ENCODE data around the gene GAS2. TPM values are rescaled to one million over a fixed set of nuclear protein-coding genes. Genes with fewer than 3 reads are reported as not detected.

The GAS2 gene
- total RNA-seq, 2 experiments from 2014 or later = 1.3 to 2.0 TPM

- Mint-ChIP-seq H3K27me3 (no peaks in the 10 kb centered on the region), H3K4me1 (no peaks in the 10 kb centered on the region), H3K9me3 (ENCODE audit: low read depth) (no peaks in the 10 kb centered on the region), H3K36me3 (no peaks in the 10 kb centered on the region), H3K4me3 (no peak overlapping the region), H3K27ac (no peak overlapping the region)
- DNase-seq = no peak
- ATAC-seq = no peak
- CTCF ChIA-PET = interaction anchor here (1.1 kb wide), 1 partner anchor 139 kb away, joined by 3 read pairs; the partner anchor contains the start of gene FANCF
These were observed 98.3 kb downstream of the GAS2 start for GRCh38 chr11:22764735-22765134.

GRCh38 chr11:22768281-22768680, 101.9 kb downstream of the GAS2 start:
- Mint-ChIP-seq H3K4me1 (no peaks in the 10 kb centered on the region), H3K4me3 (no peak overlapping the region)

GRCh38 chr11:22769081-22769480, 102.7 kb downstream of the GAS2 start:
- H3K27me3 Mint-ChIP-seq = no peaks in the 10 kb centered on the region
- no peak overlapping the region for H3K4me3 Mint-ChIP-seq
- no peaks in the 10 kb centered on the region for H3K9me3 Mint-ChIP-seq (ENCODE audit: low read depth)
- ATAC-seq (no peak), DNase-seq (no peak)
- CTCF ChIA-PET = no interaction called here
- no peaks in the 10 kb centered on the region for H3K4me1 Mint-ChIP-seq
- no peaks in the 10 kb centered on the region for H3K36me3 Mint-ChIP-seq
- no peak overlapping the region for H3K27ac Mint-ChIP-seq

More at GRCh38 chr11:22768281-22768680, 101.9 kb downstream of the GAS2 start:
- no peak overlapping the region for H3K27ac Mint-ChIP-seq
- ATAC-seq = no peak
- DNase-seq = no peak
- no peaks in the 10 kb centered on the region for H3K27me3 Mint-ChIP-seq
- no peaks in the 10 kb centered on the region for H3K9me3 Mint-ChIP-seq (ENCODE audit: low read depth)
- H3K36me3 Mint-ChIP-seq = no peaks in the 10 kb centered on the region
- CTCF ChIA-PET = interaction anchor here (1.3 kb wide), 1 partner anchor 19 kb away, joined by 4 read pairs; no protein-coding TSS in a partner anchor

- no peaks in the 10 kb centered on the region for H3K9me3 Mint-ChIP-seq (ENCODE audit: low read depth)
- ATAC-seq (no peak), DNase-seq (no peak)
- no peak overlapping the region for H3K4me3 Mint-ChIP-seq
- H3K4me1 Mint-ChIP-seq = no peaks in the 10 kb centered on the region
- H3K27me3 Mint-ChIP-seq = peaks cover 18% of the 10 kb centered on the region
- no peaks in the 10 kb centered on the region for H3K36me3 Mint-ChIP-seq
- CTCF ChIA-PET = interaction anchor here (2.2 kb wide), 1 partner anchor 13 kb away, joined by 6 read pairs; no protein-coding TSS in a partner anchor
- H3K27ac Mint-ChIP-seq = no peak overlapping the region
These were observed 108.3 kb downstream of the GAS2 start for GRCh38 chr11:22774716-22775115.

GRCh38 chr11:22775248-22775647, 108.8 kb downstream of the GAS2 start:
- Mint-ChIP-seq H3K9me3 (ENCODE audit: low read depth) (no peaks in the 10 kb centered on the region), H3K27ac (no peak overlapping the region), H3K36me3 (no peaks in the 10 kb centered on the region), H3K4me1 (no peaks in the 10 kb centered on the region), H3K27me3 (peaks cover 18% of the 10 kb centered on the region), H3K4me3 (no peak overlapping the region)
- no peak for ATAC-seq
- CTCF ChIA-PET = interaction anchor here (2.2 kb wide), 1 partner anchor 13 kb away, joined by 6 read pairs; no protein-coding TSS in a partner anchor
- no peak for DNase-seq

- peaks cover 3% of the 10 kb centered on the region for H3K4me1 Mint-ChIP-seq
- no peak overlapping the region for H3K4me3 Mint-ChIP-seq
- no peaks in the 10 kb centered on the region for H3K36me3 Mint-ChIP-seq
- CTCF ChIA-PET = no interaction called here
- peaks cover 18% of the 10 kb centered on the region for H3K27me3 Mint-ChIP-seq
- DNase-seq (no peak), ATAC-seq (no peak)
- H3K9me3 Mint-ChIP-seq (ENCODE audit: low read depth) = no peaks in the 10 kb centered on the region
- no peak overlapping the region for H3K27ac Mint-ChIP-seq
These were observed 112.2 kb downstream of the GAS2 start for GRCh38 chr11:22778642-22779041.

GRCh38 chr11:22779850-22780249, 113.4 kb downstream of the GAS2 start:
- no peaks in the 10 kb centered on the region for H3K36me3 Mint-ChIP-seq
- CTCF ChIA-PET = interaction anchor here (0.7 to 1.4 kb wide), 2 partner anchors 100 to 447 kb away, joined by 3 read pairs; no protein-coding TSS in a partner anchor
- no peak for ATAC-seq
- H3K27ac Mint-ChIP-seq = no peak overlapping the region
- DNase-seq = no peak
- H3K4me3 Mint-ChIP-seq = no peak overlapping the region
- peaks cover 16% of the 10 kb centered on the region for H3K27me3 Mint-ChIP-seq
- no peaks in the 10 kb centered on the region for H3K9me3 Mint-ChIP-seq (ENCODE audit: low read depth)
- peaks cover 3% of the 10 kb centered on the region for H3K4me1 Mint-ChIP-seq

- Mint-ChIP-seq H3K27me3 (peaks cover 13% of the 10 kb centered on the region), H3K4me3 (no peak overlapping the region)
- no peak for ATAC-seq
These were observed 114.7 kb downstream of the GAS2 start for GRCh38 chr11:22780952-22781593.

GRCh38 chr11:22785251-22785650, 118.8 kb downstream of the GAS2 start:
- Mint-ChIP-seq H3K9me3 (ENCODE audit: low read depth) (no peaks in the 10 kb centered on the region), H3K27me3 (no peaks in the 10 kb centered on the region)
- CTCF ChIA-PET = no interaction called here

More at GRCh38 chr11:22780952-22781593, 114.7 kb downstream of the GAS2 start:
- H3K36me3 Mint-ChIP-seq = no peaks in the 10 kb centered on the region
- no peaks in the 10 kb centered on the region for H3K9me3 Mint-ChIP-seq (ENCODE audit: low read depth)
- peaks cover 3% of the 10 kb centered on the region for H3K4me1 Mint-ChIP-seq
- DNase-seq = no peak
- no peak overlapping the region for H3K27ac Mint-ChIP-seq
- CTCF ChIA-PET = no interaction called here

GRCh38 chr11:22786475-22786874, 120.1 kb downstream of the GAS2 start:
- no peak overlapping the region for H3K4me3 Mint-ChIP-seq
- no peak for DNase-seq
- no peaks in the 10 kb centered on the region for H3K27me3 Mint-ChIP-seq
- no peaks in the 10 kb centered on the region for H3K36me3 Mint-ChIP-seq
- H3K4me1 Mint-ChIP-seq = no peaks in the 10 kb centered on the region
- H3K27ac Mint-ChIP-seq = no peak overlapping the region
- no peaks in the 10 kb centered on the region for H3K9me3 Mint-ChIP-seq (ENCODE audit: low read depth)
- no peak for ATAC-seq
- CTCF ChIA-PET = interaction anchor here (1.6 to 1.7 kb wide), 3 partner anchors 10 to 450 kb away, joined by 4 to 8 read pairs (median 6); no protein-coding TSS in a partner anchor

More at GRCh38 chr11:22785251-22785650, 118.8 kb downstream of the GAS2 start:
- Mint-ChIP-seq H3K4me1 (peaks cover 3% of the 10 kb centered on the region), H3K27ac (no peak overlapping the region), H3K36me3 (no peaks in the 10 kb centered on the region), H3K4me3 (no peak overlapping the region)
- no peak for DNase-seq
- no peak for ATAC-seq

- Mint-ChIP-seq H3K36me3 (no peaks in the 10 kb centered on the region), H3K27ac (no peak overlapping the region), H3K4me1 (no peaks in the 10 kb centered on the region), H3K9me3 (ENCODE audit: low read depth) (no peaks in the 10 kb centered on the region), H3K4me3 (no peak overlapping the region), H3K27me3 (no peaks in the 10 kb centered on the region)
- CTCF ChIA-PET = interaction anchor here (1.4 to 1.7 kb wide), 6 partner anchors 10 to 450 kb away, joined by 3 to 8 read pairs (median 6); no protein-coding TSS in a partner anchor
- no peak for DNase-seq
- ATAC-seq = no peak
These were observed 120.6 kb downstream of the GAS2 start for GRCh38 chr11:22787055-22787454.

- ATAC-seq (peak; percentile 63), DNase-seq (peak; percentile 40)
- Mint-ChIP-seq H3K4me1 (no peaks in the 10 kb centered on the region), H3K36me3 (no peaks in the 10 kb centered on the region), H3K9me3 (ENCODE audit: low read depth) (no peaks in the 10 kb centered on the region), H3K4me3 (no peak overlapping the region), H3K27ac (no peak overlapping the region), H3K27me3 (no peaks in the 10 kb centered on the region)
- CTCF ChIA-PET = interaction anchor here (0.7 to 1.7 kb wide), 16 partner anchors 11 to 543 kb away, joined by 3 to 8 read pairs (median 4); partner anchors contain the start of gene FANCF
These were observed 121.2 kb downstream of the GAS2 start for GRCh38 chr11:22787551-22788162.

GRCh38 chr11:22792497-22792896, 126.1 kb downstream of the GAS2 start:
- Mint-ChIP-seq H3K27ac (no peak overlapping the region), H3K36me3 (no peaks in the 10 kb centered on the region), H3K4me3 (no peak overlapping the region), H3K4me1 (no peaks in the 10 kb centered on the region), H3K9me3 (ENCODE audit: low read depth) (no peaks in the 10 kb centered on the region), H3K27me3 (peaks cover 5% of the 10 kb centered on the region)
- ATAC-seq (no peak), DNase-seq (no peak)
- CTCF ChIA-PET = no interaction called here

- Mint-ChIP-seq H3K36me3 (no peaks in the 10 kb centered on the region), H3K9me3 (ENCODE audit: low read depth) (no peaks in the 10 kb centered on the region), H3K4me1 (no peaks in the 10 kb centered on the region), H3K27ac (no peak overlapping the region), H3K4me3 (no peak overlapping the region), H3K27me3 (peaks cover 5% of the 10 kb centered on the region)
- ATAC-seq (no peak), DNase-seq (no peak)
- CTCF ChIA-PET = no interaction called here
These were observed 129.5 kb downstream of the GAS2 start for GRCh38 chr11:22795914-22796313.
